ENCODE measurements around the gene GALR3. TPM values are rescaled to one million over a fixed set of nuclear protein-coding genes. Genes with fewer than 3 reads are reported as not detected.
"Not testable (repeated sequence)": the region's sequence is repeated elsewhere in the genome, so short reads cannot be mapped to it uniquely, and the experiment has no call there.

The GALR3 gene, protein sequence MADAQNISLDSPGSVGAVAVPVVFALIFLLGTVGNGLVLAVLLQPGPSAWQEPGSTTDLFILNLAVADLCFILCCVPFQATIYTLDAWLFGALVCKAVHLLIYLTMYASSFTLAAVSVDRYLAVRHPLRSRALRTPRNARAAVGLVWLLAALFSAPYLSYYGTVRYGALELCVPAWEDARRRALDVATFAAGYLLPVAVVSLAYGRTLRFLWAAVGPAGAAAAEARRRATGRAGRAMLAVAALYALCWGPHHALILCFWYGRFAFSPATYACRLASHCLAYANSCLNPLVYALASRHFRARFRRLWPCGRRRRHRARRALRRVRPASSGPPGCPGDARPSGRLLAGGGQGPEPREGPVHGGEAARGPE
- 0.24 TPM in 1 of 2 replicates, not detected in the other for total RNA-seq
- not detected for polyA plus RNA-seq (2012)

DNA sequence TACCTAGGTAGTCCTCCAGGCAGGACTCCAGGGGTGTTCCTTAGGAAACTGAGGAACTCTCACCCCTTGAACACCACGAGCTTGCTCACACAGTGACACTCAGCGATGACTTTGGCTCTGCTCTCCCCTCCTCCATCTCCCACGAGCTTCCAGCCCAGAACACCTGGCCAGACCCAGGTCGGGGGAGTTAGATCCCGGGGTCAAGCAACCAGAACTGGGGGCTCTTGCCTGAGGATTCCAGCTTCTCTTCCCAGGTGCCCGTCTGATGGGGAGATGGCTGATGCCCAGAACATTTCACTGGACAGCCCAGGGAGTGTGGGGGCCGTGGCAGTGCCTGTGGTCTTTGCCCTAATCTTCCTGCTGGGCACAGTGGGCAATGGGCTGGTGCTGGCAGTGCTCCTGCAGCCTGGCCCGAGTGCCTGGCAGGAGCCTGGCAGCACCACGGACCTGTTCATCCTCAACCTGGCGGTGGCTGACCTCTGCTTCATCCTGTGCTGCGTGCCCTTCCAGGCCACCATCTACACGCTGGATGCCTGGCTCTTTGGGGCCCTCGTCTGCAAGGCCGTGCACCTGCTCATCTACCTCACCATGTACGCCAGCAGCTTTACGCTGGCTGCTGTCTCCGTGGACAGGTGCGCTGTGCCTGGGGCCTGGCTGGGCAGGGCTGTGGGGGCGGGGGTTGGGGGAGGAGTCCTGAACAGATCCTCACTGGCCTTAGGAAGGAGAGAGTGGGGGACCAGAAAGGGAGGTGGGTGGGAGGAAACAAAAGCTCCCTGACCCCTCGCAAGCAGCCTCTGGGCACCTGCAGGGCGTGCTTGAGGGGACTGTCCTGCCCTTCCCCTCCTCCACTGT lies at the start of gene GALR3:
Gene GALR3 (plus strand): TSS at position 249 of the 852 bp plus-strand sequence. CDS start 25 bp downstream, at position 274.
- DNase-seq (ENCODE audit: low read depth), result no peak

DNA sequence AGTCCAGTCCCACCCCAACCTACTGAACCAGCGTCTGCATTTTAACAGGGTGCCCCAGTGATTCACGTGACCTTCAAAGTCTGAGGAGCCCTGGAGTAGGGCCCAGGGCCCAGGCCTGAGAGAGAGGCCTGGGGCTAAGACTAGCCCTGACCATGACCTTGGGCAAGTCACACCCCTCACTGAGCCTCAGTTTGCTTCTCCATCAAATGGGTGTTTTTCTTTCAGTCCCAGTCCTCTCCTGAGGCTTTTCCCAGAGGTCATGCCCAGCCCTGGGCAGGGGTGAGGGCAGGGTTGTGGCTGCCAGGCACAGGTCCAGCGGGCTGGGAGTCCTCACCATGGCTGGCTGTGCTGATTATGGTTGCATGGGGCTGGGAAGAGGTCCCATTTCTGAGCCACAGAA lies 48.5 kb upstream of the GALR3 start:
- no peak for DNase-seq (ENCODE audit: low read depth)

DNA sequence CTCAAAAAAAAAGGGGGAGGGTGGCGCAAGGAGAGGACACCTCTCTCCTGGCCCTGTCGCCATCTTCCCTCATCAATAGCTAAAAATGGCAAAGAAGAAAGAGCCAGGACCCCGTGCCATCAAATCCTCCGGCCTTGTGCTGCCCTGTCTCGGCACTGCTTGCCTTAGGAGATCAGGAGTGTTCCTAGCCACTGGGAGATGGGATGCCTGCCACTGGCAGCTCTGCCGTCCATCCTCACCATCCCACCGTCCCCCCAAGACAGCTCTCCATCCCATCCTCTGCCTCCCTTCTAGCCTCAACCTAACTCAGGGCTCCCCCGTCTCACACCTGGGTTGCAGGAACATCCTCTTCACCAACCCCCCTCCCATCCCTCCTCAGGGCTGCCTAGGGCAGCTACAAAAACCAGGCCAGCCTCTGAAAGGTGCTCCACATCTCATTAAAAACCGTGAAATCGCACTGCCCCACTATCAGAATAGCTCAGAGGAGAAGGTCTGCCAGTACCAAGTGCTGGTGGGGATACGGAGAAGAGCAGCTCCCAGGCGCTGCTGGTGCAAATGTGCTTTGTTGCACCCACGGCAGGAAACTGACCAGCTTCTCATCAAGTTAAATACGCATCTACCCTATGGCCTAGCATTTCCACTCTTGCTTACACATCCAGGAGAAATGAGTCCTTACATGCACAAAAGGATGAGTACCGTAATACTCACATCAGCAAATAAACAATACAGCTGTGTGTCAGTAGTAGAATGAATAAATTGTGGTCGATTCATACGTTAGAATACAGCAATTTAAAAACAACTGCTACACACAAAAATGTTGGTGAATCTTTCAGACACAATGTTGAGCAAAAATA lies 47.2 kb upstream of the GALR3 start:
- DNase-seq (ENCODE audit: low read depth), result no peak

DNA sequence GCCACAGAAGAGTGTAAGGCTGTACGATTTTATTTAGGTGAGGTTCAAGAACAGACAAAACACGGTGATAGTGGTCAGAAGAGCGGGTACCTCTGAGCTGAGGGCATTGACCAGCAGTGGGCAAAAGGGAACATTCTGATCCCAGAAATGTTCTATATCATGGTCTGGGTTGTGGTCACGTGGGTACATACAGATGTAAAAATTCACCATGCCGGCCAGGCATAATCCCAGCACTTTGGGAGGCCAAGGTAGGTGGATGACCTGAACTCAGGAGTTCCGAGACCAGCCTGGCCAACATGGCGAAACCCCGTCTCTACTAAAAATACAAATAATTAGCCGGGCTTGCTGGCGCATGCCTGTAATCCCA lies 46.6 kb upstream of the GALR3 start:
- DNase-seq (ENCODE audit: low read depth), result no peak

DNA sequence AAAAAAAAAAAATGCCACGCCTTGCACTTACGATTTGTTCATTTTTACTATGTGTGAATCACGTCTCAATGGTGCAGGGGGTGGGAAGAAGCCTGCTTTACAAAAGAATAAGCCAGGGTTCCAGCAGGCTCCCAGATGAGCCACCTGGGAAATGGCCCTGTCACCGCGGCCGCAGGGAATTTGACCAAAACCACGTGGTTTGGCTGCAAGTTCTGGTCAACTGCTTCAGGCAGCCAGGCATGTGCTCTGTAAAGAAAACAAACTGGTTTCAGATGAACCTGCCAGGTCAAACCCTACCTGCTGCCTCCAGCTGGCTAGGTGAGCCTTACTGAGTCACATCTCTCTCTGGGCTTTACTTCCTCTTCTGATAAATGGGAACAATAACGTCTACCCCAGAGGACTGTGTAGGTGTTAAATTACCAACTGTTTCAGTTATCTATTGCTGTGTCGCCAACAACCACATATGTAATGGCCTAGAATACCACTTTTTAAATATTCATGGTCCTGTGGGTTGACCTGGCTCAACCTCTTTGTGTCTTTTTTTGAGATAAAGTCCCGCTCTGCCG lies 46.0 kb upstream of the GALR3 start:
- DNase-seq (ENCODE audit: low read depth), result peak; percentile 77

DNA sequence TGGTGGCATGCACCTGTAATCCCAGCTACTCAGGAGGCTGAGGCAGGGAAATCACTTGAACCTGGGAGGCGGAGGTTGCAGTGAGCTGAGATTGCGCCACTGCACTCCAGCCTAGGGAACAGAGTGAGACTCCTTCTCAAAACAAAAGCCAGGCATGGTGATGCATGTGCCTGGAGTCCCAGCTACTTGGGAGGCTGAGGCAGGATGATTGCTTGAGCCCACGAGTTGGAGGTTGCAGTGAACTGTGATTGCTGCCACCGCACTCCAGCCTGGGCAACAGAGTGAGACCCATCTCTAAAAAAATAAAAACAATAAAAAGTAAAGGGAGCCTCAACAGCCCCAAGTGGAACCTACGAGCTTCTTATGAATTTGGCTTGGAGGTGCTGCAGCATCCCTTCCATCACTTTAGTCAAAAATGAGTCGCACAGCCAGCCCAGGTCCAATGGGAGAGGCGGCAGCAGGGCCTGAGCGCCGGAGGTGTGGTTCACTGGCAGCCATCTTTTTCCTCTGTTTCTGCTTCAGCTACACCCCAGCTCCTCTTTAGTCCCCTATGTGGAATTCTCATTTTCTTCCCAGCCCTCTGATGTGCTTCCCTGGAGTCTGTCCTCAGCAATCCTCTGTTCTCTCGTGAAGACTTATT lies 44.7 kb upstream of the GALR3 start:
- no peak for DNase-seq (ENCODE audit: low read depth)

DNA sequence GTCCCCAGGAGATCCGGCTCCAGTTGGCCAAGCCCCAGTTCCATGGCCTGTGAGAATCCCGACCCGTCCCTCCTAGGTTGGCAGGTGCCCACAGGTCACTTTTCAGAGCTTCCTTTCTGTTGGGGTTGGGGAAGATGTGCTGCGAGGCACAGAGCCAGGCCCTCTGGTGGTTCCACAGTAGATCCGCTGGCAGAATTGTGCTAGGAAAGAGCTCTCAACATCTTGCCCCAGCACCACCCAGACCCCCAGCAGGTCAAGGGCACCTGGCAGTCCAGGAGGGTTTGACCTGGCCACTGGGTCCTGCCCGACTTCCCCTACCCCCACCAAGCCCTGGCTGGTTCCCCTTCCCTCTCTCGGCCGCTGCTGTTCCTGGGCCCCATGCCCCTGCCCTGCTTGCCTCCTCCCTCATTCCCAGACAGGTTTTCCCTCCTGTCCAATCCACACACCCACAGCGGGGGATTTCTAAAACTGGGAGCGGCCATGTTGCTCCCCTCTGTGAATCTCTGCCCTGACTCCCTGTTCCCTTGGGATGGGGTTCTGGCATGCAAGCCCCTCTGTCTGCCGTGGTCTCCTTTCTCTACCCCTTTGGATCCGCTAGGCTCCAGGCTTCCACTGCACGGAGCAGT lies 41.6 kb upstream of the GALR3 start:
- no peak for DNase-seq (ENCODE audit: low read depth)

DNA sequence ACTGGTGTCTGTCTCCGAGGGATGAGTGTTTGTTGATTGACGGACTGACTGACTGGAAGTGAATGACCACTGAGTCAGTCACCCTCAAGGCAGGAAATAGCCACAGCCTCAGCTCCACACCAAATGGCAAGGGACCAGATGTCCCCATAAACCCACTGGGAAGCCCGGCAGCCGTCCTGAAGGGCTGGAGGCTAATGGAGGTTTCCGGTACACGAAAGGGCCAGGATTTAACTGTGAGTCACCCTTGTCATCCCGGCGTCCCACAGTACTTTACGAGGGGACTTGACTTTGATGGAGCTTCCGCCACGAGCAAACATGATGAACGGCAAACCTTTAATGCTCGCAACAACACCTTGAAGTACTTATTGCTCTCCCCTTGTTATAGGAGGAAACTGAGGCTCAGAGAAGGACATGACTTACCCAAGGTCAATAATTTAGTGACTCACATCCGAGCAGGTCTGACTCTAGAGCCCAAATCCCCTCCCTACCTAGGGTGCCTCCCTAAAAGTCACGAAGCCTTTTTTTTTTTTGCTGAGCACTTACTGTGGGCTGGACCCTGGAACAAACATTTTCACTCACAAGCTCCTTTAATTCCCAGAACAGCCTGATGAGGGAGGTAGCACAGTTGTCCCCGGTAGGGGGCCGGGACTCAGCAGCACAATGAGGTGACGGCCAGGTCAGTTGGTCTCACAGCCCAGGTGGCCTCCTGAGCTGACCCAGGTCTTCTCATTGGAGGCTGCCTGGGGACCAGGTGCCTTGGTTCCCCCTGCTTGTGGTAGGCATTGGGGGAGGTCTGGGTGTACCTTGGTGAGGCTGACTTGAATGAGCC lies 40.6 kb upstream of the GALR3 start:
- DNase-seq (ENCODE audit: low read depth), result peak; percentile 85

DNA sequence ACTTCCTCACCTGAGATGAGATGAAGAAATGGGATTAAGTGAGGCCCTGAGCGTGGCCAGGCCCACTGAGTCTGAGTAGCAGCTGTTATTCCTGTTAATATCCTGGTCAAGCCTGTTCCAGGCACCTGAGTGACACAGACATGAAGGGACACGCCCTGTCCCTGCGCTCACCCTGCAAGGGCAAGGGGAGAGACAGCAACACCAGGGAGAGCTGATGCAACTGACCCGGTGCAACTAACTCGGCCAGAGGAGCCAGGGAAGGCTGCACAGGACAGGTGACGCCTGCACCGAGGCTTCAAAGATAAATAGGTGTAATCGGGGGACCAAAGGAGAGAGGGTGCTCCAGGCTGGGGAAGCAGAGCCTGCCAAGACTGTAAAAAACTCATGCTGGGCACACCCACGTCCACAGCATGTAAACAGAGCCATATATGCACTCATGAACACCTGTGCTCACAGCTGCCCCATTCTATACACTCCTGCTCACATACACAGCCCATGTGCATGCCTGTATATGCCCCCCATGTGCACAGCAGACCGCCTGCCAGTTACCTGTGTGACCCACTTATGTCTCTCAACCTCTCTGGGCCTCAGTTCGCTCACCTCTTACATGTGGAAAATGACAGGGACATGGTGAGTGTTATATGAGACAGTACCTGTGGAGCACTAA lies 38.2 kb upstream of the GALR3 start:
- DNase-seq (ENCODE audit: low read depth), result no peak

DNA sequence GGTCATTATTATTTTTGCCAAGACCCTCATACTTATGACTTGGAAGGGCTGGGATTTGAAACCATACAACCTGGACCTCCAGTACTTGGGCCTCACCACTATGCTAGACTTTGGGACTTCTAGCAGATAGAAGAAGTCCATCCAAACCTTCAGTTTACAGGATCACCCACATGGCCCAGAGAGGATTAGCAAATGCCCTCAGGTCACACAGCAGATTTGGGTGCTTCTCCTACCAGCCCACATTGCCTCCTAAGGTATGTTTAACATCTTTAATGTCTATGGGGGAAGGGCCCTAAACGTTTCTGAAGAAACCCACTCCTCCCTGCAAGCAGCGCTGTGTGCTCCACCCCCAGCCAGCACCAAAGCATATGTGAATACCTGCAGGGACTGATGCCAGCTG lies 32.9 kb upstream of the GALR3 start:
- DNase-seq (ENCODE audit: low read depth), result no peak

DNA sequence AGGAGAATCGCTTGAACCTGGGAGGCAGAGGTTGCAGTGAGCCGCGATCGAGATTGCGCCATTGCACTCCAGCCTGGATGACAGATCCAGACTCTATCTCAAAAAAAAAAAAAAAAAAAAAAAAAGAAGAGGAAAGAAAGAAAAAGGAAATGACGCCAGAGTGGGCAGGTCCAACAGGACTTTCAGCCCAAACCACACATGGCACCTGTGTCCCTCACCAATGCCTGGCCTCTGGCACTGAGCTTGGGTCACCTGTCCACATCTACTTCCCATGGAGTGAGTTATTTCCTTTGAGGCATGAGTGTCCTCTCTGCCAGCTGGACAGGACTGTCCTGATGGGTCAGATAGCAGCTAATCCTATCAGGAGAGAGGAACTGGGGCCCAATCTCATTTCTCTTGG lies 30.7 kb upstream of the GALR3 start:
- no peak for DNase-seq (ENCODE audit: low read depth)

DNA sequence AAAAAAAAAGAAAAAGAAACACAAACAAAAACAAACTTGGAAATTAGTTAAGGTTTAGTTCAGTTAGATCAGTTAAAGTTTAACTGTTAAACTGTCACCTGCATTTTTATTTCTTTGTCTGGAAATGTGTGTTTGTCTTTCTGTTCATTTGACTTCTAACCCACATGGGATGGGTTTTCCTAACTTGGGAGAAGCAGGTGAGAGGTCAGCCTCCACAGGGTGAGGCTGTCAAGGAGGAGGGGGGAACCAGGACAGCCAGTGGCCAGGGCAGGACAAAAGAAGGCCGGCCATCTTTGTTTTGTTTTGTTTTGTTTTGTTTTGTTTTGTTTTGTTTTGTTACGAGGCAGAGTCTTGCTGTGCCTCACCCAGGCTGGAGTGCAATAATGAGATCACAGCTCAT lies 28.8 kb upstream of the GALR3 start:
- DNase-seq (ENCODE audit: low read depth), result no peak

DNA sequence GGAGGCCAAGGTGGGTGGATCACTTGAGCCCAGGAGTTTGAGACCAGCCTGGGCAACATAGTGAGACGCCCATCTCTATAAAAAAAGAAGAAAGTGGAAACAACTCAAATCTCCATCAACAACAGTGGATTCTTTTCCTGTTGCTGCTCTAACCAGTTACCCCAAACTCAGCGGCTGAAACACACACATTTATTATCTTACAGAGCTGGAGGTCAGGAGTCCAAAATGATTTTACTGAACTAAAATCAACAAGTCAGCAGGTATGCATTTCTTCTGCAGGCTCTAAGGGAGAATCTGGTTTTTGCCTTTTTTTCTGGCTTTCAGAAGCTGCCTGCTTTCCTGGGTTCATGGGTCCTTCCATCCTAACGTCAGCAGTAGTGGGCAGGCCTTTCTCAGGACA lies 27.1 kb upstream of the GALR3 start:
- DNase-seq (ENCODE audit: low read depth), result no peak

DNA sequence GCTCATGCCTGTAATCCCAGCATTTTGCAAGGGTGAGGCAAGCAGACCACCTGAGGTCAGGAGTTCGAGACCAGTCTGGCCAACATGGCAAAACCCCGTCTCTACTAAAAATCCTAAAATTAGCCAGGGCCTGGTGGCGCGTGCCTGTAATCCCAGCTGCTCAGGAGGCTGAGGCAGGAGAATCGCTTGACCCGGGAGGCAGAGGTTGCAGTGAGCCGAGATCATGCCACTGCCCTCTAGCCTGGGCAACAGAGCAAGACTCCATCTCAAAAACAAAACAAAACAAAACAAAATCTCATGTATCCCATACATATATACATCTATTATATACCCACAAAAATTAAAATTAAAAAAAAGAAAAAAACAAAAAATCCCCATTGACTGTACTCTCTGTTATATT lies 25.9 kb upstream of the GALR3 start:
- not testable (repeated sequence) for DNase-seq (ENCODE audit: low read depth)

DNA sequence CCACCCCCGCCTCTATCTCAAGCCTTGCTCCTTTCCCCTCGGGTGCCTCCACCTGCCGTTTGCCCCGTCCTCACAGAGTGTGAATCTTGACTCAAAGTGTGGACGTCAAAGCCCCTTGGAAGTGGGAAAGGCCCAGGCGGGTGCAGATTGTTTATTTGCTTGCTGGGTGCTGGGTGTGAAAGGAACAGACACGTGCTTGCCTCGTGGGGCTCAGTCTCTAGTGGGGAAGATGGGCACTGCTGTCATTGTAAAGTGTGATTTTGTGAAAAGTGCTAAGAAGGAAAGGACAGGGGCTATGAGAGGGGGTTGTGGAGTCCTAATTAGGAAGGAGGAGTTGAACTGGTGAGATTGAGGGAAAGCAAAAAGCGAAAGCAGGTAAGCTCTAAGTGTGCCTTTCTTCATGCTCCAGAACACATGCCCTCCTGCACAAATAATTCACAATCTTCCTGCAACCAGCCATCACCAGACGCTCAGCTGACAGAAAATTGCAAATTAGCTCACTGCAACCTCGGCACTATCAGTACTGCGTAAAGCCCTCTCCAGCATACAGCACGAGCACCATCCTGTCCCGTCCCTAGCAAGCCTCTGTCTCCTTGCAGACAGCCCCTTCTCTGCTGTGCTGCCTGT lies 25.2 kb upstream of the GALR3 start:
- no peak for DNase-seq (ENCODE audit: low read depth)

DNA sequence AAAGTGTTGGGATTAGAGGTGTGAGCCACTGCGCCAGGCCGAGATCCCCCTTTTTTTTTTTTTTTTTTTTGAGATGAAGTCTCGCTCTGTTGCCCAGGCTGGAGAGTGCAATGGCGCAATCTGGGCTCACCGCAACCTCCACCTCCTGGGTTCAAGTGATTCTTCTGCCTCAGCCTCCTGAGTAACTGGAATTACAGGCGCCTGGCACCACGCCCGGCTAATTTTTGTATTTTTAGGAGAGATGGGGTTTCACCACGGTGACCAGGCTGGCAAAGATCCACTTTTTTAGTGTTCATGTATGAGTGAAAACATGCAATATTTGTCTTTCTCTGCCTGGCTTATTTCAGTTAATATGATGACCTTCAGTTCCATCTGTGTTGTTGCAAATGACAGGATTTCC lies 23.2 kb upstream of the GALR3 start:
- not testable (repeated sequence) for DNase-seq (ENCODE audit: low read depth)

DNA sequence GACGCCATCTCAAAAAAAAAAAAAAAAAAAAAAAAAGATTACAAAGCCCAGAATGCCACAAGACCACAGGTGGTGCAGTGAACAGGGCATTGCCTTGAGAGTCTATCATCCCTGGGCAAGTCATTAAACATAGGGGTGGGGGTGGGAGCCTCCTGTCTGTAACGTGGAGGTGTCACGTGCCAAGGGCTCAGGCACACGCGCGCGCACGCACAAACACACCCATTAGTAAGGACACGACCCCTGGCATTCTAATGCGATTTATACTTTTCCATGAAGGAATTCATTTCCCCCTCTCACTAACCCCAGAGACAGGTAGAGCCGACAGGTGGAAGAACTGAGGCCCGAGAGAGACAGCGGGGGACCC lies 21.3 kb upstream of the GALR3 start:
- DNase-seq (ENCODE audit: low read depth), result no peak
